NB4 (cell line): ENCODE data around the gene IFFO2.

ENCODE experiments used
- POLR2A ChIP-seq: IDR thresholded peaks from 2 replicates; pipeline ENCODE4 v1.6.1; 2011; ENCODE audit warnings: mild to moderate bottlenecking; ENCODE audit not compliant: insufficient read length; ENCODE audit errors: extremely low read depth
- TF ChIP-seq, protein P1 (sequence below): IDR thresholded peaks from 2 replicates; pipeline ENCODE4 v1.6.1; 2011; ENCODE audit warnings: low read depth, low read length
- TF ChIP-seq, protein P2 (sequence below): IDR thresholded peaks from one replicate; pipeline ENCODE4 v1.5.1; 2012; ENCODE audit warnings: low read depth, low read length

DNA sequence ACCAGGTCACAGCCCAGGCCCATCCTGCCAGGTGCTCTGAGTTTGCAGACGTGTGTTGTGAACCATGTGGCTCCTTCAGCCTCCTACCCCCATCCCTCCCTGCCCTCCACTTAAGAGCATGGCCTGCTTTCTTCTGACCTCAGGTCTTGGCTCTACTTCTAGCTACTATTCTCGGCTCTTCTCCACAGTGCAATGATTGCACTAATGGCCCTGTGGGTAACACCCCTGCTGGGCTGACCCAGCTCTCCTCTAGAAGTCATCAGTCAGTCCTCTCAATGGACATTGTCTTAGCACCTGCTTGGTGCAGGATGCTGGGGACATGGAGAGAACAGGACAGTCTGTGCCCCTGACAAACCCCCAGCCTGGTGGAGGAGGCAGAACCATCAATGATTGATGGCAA is 22.2 kb upstream of the IFFO2 start:
- TF ChIP-seq POLR2A: no peak
- TF ChIP-seq, protein P1, sequence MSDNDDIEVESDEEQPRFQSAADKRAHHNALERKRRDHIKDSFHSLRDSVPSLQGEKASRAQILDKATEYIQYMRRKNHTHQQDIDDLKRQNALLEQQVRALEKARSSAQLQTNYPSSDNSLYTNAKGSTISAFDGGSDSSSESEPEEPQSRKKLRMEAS: no peak
- TF ChIP-seq, protein P2, sequence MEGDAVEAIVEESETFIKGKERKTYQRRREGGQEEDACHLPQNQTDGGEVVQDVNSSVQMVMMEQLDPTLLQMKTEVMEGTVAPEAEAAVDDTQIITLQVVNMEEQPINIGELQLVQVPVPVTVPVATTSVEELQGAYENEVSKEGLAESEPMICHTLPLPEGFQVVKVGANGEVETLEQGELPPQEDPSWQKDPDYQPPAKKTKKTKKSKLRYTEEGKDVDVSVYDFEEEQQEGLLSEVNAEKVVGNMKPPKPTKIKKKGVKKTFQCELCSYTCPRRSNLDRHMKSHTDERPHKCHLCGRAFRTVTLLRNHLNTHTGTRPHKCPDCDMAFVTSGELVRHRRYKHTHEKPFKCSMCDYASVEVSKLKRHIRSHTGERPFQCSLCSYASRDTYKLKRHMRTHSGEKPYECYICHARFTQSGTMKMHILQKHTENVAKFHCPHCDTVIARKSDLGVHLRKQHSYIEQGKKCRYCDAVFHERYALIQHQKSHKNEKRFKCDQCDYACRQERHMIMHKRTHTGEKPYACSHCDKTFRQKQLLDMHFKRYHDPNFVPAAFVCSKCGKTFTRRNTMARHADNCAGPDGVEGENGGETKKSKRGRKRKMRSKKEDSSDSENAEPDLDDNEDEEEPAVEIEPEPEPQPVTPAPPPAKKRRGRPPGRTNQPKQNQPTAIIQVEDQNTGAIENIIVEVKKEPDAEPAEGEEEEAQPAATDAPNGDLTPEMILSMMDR: no peak
